PC-3 (cell line): ENCODE data around the gene TIMP2. TPM values are rescaled to one million over a fixed set of nuclear protein-coding genes. Genes with fewer than 3 reads are reported as not detected.

Source experiments
- ATAC-seq: fragments of 200-7000 bp; cut with Tn5 transposase; 2 replicates; pipeline ENCODE4 v1.9.1; 2020; ENCODE audit warnings: mild to moderate bottlenecking, moderate library complexity
- BruUV-seq: library from RNA; stranded (reverse); fragments of 400-500 nt; replicated peaks from 2 replicates; lab custom pipeline; 2021; lab: Mats Ljungman, UMichigan
- CTCF ChIA-PET: fragments of 300-600 bp; sonication (Branson Sonifier 250); formaldehyde crosslinking; loops from one replicate; lab custom pipeline; 2022; ENCODE audit warnings: antibody characterized with exemption; lab: Charles Lee
- POLR2A ChIA-PET: fragments of 300-600 bp; sonication (Branson Sonifier 250); formaldehyde crosslinking; loops from one replicate; lab custom pipeline; 2022; ENCODE audit warnings: antibody characterized with exemption; ENCODE audit not compliant: unreplicated experiment; lab: Charles Lee
- DNase-seq: peaks from one replicate; pipeline ENCODE4 v3.0.0-alpha.2; 2015
- H2AFZ ChIP-seq: fragments of 300-600 bp; sonication (generic); 2 replicates; pipeline ENCODE4 v1.6.0; 2016; ENCODE audit warnings: antibody characterized with exemption, low read length
- H3F3A ChIP-seq: fragments of 300-600 bp; sonication (generic); one replicate; pipeline ENCODE4 v1.6.0; 2017; ENCODE audit warnings: antibody characterized with exemption, low read length, control low read depth, mild to moderate bottlenecking; ENCODE audit not compliant: unreplicated experiment
- H3K27ac ChIP-seq: fragments of 300-600 bp; sonication (generic); 2 replicates; pipeline ENCODE4 v1.5.1; 2016; ENCODE audit warnings: mild to moderate bottlenecking, low read length
- H3K27me3 ChIP-seq: fragments of 300-600 bp; sonication (generic); 2 replicates; pipeline ENCODE4 v1.6.1; 2016; ENCODE audit warnings: low read length, mixed read lengths
- H3K36me3 ChIP-seq: fragments of 300-600 bp; sonication (generic); 2 replicates; pipeline ENCODE4 v1.6.1; 2016; ENCODE audit warnings: low read depth, mixed run types, low read length, mixed read lengths
- H3K4me1 ChIP-seq: fragments of 300-600 bp; sonication (generic); 2 replicates; pipeline ENCODE4 v1.5.1; 2016; ENCODE audit warnings: low read length; ENCODE audit not compliant: insufficient read depth
- H3K4me2 ChIP-seq: fragments of 300-600 bp; sonication (generic); 2 replicates; pipeline ENCODE4 v1.6.0; 2016; ENCODE audit warnings: low read length
- H3K4me3 ChIP-seq: fragments of 300-600 bp; sonication (generic); 2 replicates; pipeline ENCODE4 v1.5.1; 2016; ENCODE audit warnings: mild to moderate bottlenecking, low read length, mixed read lengths
- H3K79me2 ChIP-seq: fragments of 300-600 bp; sonication (generic); 2 replicates; pipeline ENCODE4 v1.6.1; 2017; ENCODE audit warnings: low read length, mixed read lengths
- H3K9ac ChIP-seq: fragments of 300-600 bp; sonication (generic); 2 replicates; pipeline ENCODE4 v1.6.0; 2016; ENCODE audit warnings: mild to moderate bottlenecking, low read length
- H3K9me2 ChIP-seq: fragments of 300-600 bp; sonication (generic); replicated peaks from 2 replicates; pipeline ENCODE4 v1.6.1; 2016; ENCODE audit warnings: mixed run types, low read length, mixed read lengths
- H3K9me3 ChIP-seq: fragments of 300-600 bp; sonication (generic); 2 replicates; pipeline ENCODE4 v1.6.1; 2016; ENCODE audit warnings: low read length, mixed read lengths
- H4K20me1 ChIP-seq: fragments of 300-600 bp; sonication (generic); 2 replicates; pipeline ENCODE4 v1.6.1; 2016; ENCODE audit warnings: low read length, mixed read lengths
- CTCF ChIP-seq: fragments of 300-600 bp; sonication (generic); conservative IDR thresholded peaks from 2 replicates; pipeline ENCODE4 v1.5.1; 2017; ENCODE audit warnings: antibody characterized with exemption, low read depth, mild to moderate bottlenecking, low read length
- EZH2 ChIP-seq: fragments of 300-600 bp; sonication (generic); IDR thresholded peaks from one replicate; pipeline ENCODE4 v1.6.1; 2017; ENCODE audit warnings: antibody characterized with exemption, mild to moderate bottlenecking, low read length; ENCODE audit not compliant: unreplicated experiment
- EZH2phosphoT487 ChIP-seq: fragments of 300-600 bp; sonication (generic); IDR thresholded peaks from 2 replicates; pipeline ENCODE4 v1.6.1; 2018; ENCODE audit warnings: mild to moderate bottlenecking, antibody characterized with exemption, low read length, borderline replicate concordance
- intact Hi-C: fragments of 100-400 bp; cut with micrococcal nuclease; formaldehyde crosslinking; loops from 2 replicates; pipeline ENCODE4 v1.9.0; 2023
- total RNA-seq: library from RNA; depleted of rRNA; stranded (reverse); fragments of >200 nt; gene quantifications from 2 replicates; pipeline ENCODE4 v1.2.3, GENCODE V29; 2014

TIMP2 gene
- total RNA-seq, 1 experiment from 2014 or later: 60.1 TPM

- no peaks in the 10 kb centered on the region for H3F3A ChIP-seq
- no peak overlapping the region for H2AFZ ChIP-seq
- no peak overlapping the region for H3K9ac ChIP-seq
- no peak overlapping the region for H3K4me3 ChIP-seq
- POLR2A ChIA-PET: no interaction called here
- CTCF ChIA-PET: no interaction called here
- DNase-seq (no peak), ATAC-seq (no peak)
- no peaks in the 10 kb centered on the region for H3K36me3 ChIP-seq
- intact Hi-C loops: no loop called here
- no peaks in the 10 kb centered on the region for H3K27me3 ChIP-seq
- no peak overlapping the region for H3K27ac ChIP-seq
- no peaks in the 10 kb centered on the region for H3K9me2 ChIP-seq
- H4K20me1 ChIP-seq: no peaks in the 10 kb centered on the region
- H3K79me2 ChIP-seq: no peaks in the 10 kb centered on the region
- no peaks in the 10 kb centered on the region for H3K4me1 ChIP-seq
- no TSS peak for BruUV-seq
- no peak overlapping the region for H3K4me2 ChIP-seq
- TF ChIP-seq EZH2 (no peak), EZH2phosphoT487 (no peak), CTCF (no peak)
- no peaks in the 10 kb centered on the region for H3K9me3 ChIP-seq
Measured at GRCh38 chr17:78895322-78895721, 29.9 kb downstream of the TIMP2 start.

- ATAC-seq (no peak; the same call in 1 of the 2 replicates), DNase-seq (no peak)
- Histone ChIP-seq H3K9me3 (no peaks in the 10 kb centered on the region), H2AFZ (no peak overlapping the region), H3K27me3 (no peaks in the 10 kb centered on the region), H3K4me1 (no peaks in the 10 kb centered on the region), H3K27ac (no peak overlapping the region), H3F3A (no peaks in the 10 kb centered on the region), H3K9me2 (no peaks in the 10 kb centered on the region), H3K4me3 (no peak overlapping the region), H3K4me2 (no peak overlapping the region), H4K20me1 (0 out of 2 replicates have a peak, but pooled peaks cover 5% of the 10 kb centered on the region), H3K36me3 (no peaks in the 10 kb centered on the region), H3K9ac (no peak overlapping the region), H3K79me2 (peaks cover 3% of the 10 kb centered on the region; the same call in 1 of the 2 replicates)
- no peak for TF ChIP-seq EZH2phosphoT487
- no peak for TF ChIP-seq EZH2
- TF ChIP-seq CTCF: no peak
- no TSS peak for BruUV-seq
- CTCF ChIA-PET: interaction anchor here (0.5 to 0.6 kb wide), 2 partner anchors 42 to 78 kb away, joined by 3 to 8 read pairs; no protein-coding TSS in a partner anchor
- POLR2A ChIA-PET: no interaction called here
- intact Hi-C loops: no loop called here
Measured at GRCh38 chr17:78893684-78894083, 31.5 kb downstream of the TIMP2 start.

DNA sequence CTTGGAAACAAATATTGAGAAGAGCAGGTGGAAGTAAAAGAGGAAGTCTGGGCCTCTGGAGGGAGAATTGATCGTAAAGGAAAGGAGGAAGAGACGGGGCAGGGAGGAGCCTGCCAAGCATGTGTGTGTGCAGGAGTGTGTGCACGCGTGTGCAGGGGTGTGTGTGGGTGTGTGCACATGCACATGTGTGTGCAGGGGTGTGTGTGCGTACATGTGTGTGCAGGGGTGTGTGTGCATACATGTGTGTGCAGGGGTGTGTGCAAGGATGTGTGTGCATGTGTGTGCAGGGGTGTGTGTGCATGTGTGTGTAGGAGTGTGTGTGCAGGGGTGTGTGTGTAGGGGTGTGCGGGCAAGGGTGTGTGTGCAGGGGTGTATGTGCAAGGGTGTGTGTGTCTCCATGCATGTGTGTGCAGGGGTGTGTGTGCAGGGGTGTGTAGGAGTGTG is 32.2 kb downstream of the TIMP2 start:
- BruUV-seq: no TSS peak
- POLR2A ChIA-PET: no interaction called here
- 0 out of 2 replicates have a peak, but pooled peaks cover 6% of the 10 kb centered on the region for H4K20me1 ChIP-seq
- CTCF ChIA-PET: interaction anchor here (0.5 kb wide), 1 partner anchor 43 kb away, joined by 8 read pairs; no protein-coding TSS in a partner anchor
- ATAC-seq (no peak), DNase-seq (no peak)
- no peak overlapping the region for H3K4me2 ChIP-seq
- no peaks in the 10 kb centered on the region for H3K9me3 ChIP-seq
- no peaks in the 10 kb centered on the region for H3F3A ChIP-seq
- no peaks in the 10 kb centered on the region for H3K27me3 ChIP-seq
- peaks cover 5% of the 10 kb centered on the region; the same call in 1 of the 2 replicates for H3K79me2 ChIP-seq
- no peaks in the 10 kb centered on the region for H3K9me2 ChIP-seq
- intact Hi-C loops: no loop called here
- H3K4me1 ChIP-seq: no peaks in the 10 kb centered on the region
- H3K36me3 ChIP-seq: no peaks in the 10 kb centered on the region
- no peak overlapping the region for H3K9ac ChIP-seq
- H2AFZ ChIP-seq: no peak overlapping the region
- H3K4me3 ChIP-seq: no peak overlapping the region
- TF ChIP-seq EZH2 (no peak), EZH2phosphoT487 (no peak), CTCF (no peak)
- H3K27ac ChIP-seq: no peak overlapping the region
